MCF 10A (cell line): ENCODE measurements around the gene LRIT1. TPM values are rescaled to one million over a fixed set of nuclear protein-coding genes. Genes with fewer than 3 reads are reported as not detected.

Experiments used
- Bru-seq: library from RNA; stranded (reverse); fragments of 400-500 nt; gene quantifications from one replicate; lab custom pipeline; 2021; lab: Mats Ljungman, UMichigan
- BruChase-seq, 2 experiments: library from RNA; stranded (reverse); fragments of 400-500 nt; gene quantifications; one replicate each; lab custom pipeline; 2021; lab: Mats Ljungman, UMichigan
- BruUV-seq: library from RNA; stranded (reverse); fragments of 400-500 nt; replicated peaks from 2 replicates; lab custom pipeline; 2021; lab: Mats Ljungman, UMichigan
- CTCF ChIA-PET: fragments of 300-600 bp; sonication (Branson Sonifier 250); formaldehyde crosslinking; extraction: SDS; loops from one replicate; lab custom pipeline; 2021; ENCODE audit warnings: antibody characterized with exemption, inconsistent platforms; lab: Yijun Ruan, JAX
- POLR2A ChIA-PET: fragments of 300-600, 350-650 bp; sonication (Branson Sonifier 250); formaldehyde crosslinking; extraction: SDS; loops from one replicate; lab custom pipeline; 2020; ENCODE audit warnings: antibody characterized with exemption, inconsistent platforms; lab: Yijun Ruan, JAX
- DNase-seq: peaks from one replicate; pipeline ENCODE4 v3.0.0-alpha.2; 2018; ENCODE audit not compliant: unreplicated experiment
- H3K27ac Mint-ChIP-seq: one replicate; pipeline ENCODE4 v1.8.0; 2022; ENCODE audit warnings: mild to moderate bottlenecking, low read depth, mixed read lengths; ENCODE audit not compliant: unreplicated experiment
- H3K27me3 Mint-ChIP-seq: one replicate; pipeline ENCODE4 v1.8.0; 2022; ENCODE audit warnings: mixed read lengths; ENCODE audit not compliant: insufficient read depth, unreplicated experiment
- H3K36me3 Mint-ChIP-seq: one replicate; pipeline ENCODE4 v1.8.0; 2022; ENCODE audit warnings: mild to moderate bottlenecking, moderate library complexity, mixed read lengths; ENCODE audit not compliant: insufficient read depth, unreplicated experiment
- H3K4me1 Mint-ChIP-seq: one replicate; pipeline ENCODE4 v1.8.0; 2022; ENCODE audit warnings: mixed read lengths; ENCODE audit not compliant: insufficient read depth, unreplicated experiment
- H3K4me3 Mint-ChIP-seq: one replicate; pipeline ENCODE4 v1.8.0; 2022; ENCODE audit warnings: mild to moderate bottlenecking, moderate library complexity, mixed read lengths; ENCODE audit not compliant: unreplicated experiment
- H3K9me3 Mint-ChIP-seq: one replicate; pipeline ENCODE4 v1.8.0; 2022; ENCODE audit warnings: mixed read lengths; ENCODE audit not compliant: unreplicated experiment
- CTCF ChIP-seq: fragments of 200-600 bp; IDR thresholded peaks from one replicate; pipeline ENCODE4 v1.8.0; 2022; ENCODE audit warnings: antibody characterized with exemption, mild to moderate bottlenecking; ENCODE audit not compliant: unreplicated experiment
- intact Hi-C: fragments of 100-400 bp; cut with micrococcal nuclease; formaldehyde crosslinking; loops from 2 replicates; pipeline ENCODE4 v1.14.1; 2022
- long read RNA-seq: library from polyadenylated mRNA; stranded (forward); transcript quantifications from one replicate; pipeline ENCODE4 v2.0.0, GENCODE V29; 2022
- total RNA-seq: library from RNA; stranded (reverse); gene quantifications from 2 replicates; pipeline ENCODE4 v1.2.3, GENCODE V29; 2022

The LRIT1 gene
- total RNA-seq, result not detected in 2 replicates
- Bru-seq, nascent RNA, result not detected
- not detected for BruChase-seq, experiment 1, labeled RNA remaining after a 6-hour chase
- not detected for BruChase-seq, experiment 2, labeled RNA remaining after a 2-hour chase
- long read RNA-seq, result 0 reads

GRCh38 chr10:84241185-84241790 is at the start of gene LRIT1:
Gene LRIT1, minus strand, starts transcription at chr10:84241546. Its CDS starts 107 bp downstream, at chr10:84241439.
- Mint-ChIP-seq H3K27me3 (peaks cover 17% of the 10 kb centered on the region), H3K4me3 (no peak within 1 kb of the TSS), H3K36me3 (no peaks in the 10 kb centered on the region), H3K4me1 (no peaks in the 10 kb centered on the region), H3K27ac (no peak within 1 kb of the TSS), H3K9me3 (no peaks in the 10 kb centered on the region)
- intact Hi-C loops, result no loop called here
- no peak for TF ChIP-seq CTCF
- ChIA-PET POLR2A (no interaction called here), CTCF (no interaction called here)
- no TSS peak for BruUV-seq
- no peak for DNase-seq

GRCh38 chr10:84290235-84290634 is 48.9 kb upstream of the LRIT1 start:
- no peak overlapping the region for H3K4me3 Mint-ChIP-seq
- intact Hi-C loops, result no loop called here
- H3K4me1 Mint-ChIP-seq, result no peaks in the 10 kb centered on the region
- DNase-seq, result no peak
- ChIA-PET CTCF (interaction anchor here (0.8 to 1.1 kb wide), 2 partner anchors 15 to 247 kb away, joined by 3 to 5 read pairs; no protein-coding TSS in a partner anchor), POLR2A (no interaction called here)
- no peak overlapping the region for H3K27ac Mint-ChIP-seq
- H3K36me3 Mint-ChIP-seq, result no peaks in the 10 kb centered on the region
- no peak for TF ChIP-seq CTCF
- no peaks in the 10 kb centered on the region for H3K9me3 Mint-ChIP-seq
- H3K27me3 Mint-ChIP-seq, result peaks cover 34% of the 10 kb centered on the region
- no TSS peak for BruUV-seq

GRCh38 chr10:84289521-84290200 is 48.3 kb upstream of the LRIT1 start:
- no TSS peak for BruUV-seq
- H3K4me3 Mint-ChIP-seq, result no peak overlapping the region
- DNase-seq, result no peak
- no peaks in the 10 kb centered on the region for H3K4me1 Mint-ChIP-seq
- H3K27ac Mint-ChIP-seq, result no peak overlapping the region
- no peaks in the 10 kb centered on the region for H3K36me3 Mint-ChIP-seq
- ChIA-PET POLR2A (no interaction called here), CTCF (interaction anchor here (0.6 to 1.1 kb wide), 3 partner anchors 14 to 247 kb away, joined by 3 to 5 read pairs (median 3); no protein-coding TSS in a partner anchor)
- peaks cover 34% of the 10 kb centered on the region for H3K27me3 Mint-ChIP-seq
- intact Hi-C loops, result no loop called here
- H3K9me3 Mint-ChIP-seq, result no peaks in the 10 kb centered on the region
- TF ChIP-seq CTCF, result no peak

GRCh38 chr10:84288151-84288550 is 46.8 kb upstream of the LRIT1 start:
- intact Hi-C loops, result no loop called here
- H3K27me3 Mint-ChIP-seq, result peaks cover 34% of the 10 kb centered on the region
- no peak for TF ChIP-seq CTCF
- H3K4me1 Mint-ChIP-seq, result no peaks in the 10 kb centered on the region
- no peaks in the 10 kb centered on the region for H3K9me3 Mint-ChIP-seq
- no TSS peak for BruUV-seq
- ChIA-PET CTCF (no interaction called here), POLR2A (no interaction called here)
- DNase-seq, result no peak
- H3K4me3 Mint-ChIP-seq, result no peak overlapping the region
- H3K36me3 Mint-ChIP-seq, result no peaks in the 10 kb centered on the region
- no peak overlapping the region for H3K27ac Mint-ChIP-seq
